Stimulated activated CD8-positive, alpha-beta memory T cell treated with anti-CD3 and anti-CD28 coated beads, Interleukin-12 subunit alpha, Interleukin-12 subunit beta, amount 100 ng/mL, for 1 hour (primary cell): ENCODE measurements around the gene ZNF219.
"Not testable (repeated sequence)": the region's sequence is repeated elsewhere in the genome, so short reads cannot be mapped to it uniquely, and the experiment has no call there.

ENCODE experiments used
- DNase-seq: peaks from one replicate; pipeline ENCODE4 v3.0.0-alpha.2; 2020; ENCODE audit warnings: low read depth

ZNF219 gene

GRCh38 chr14:21043387-21043973, 55.0 kb downstream of the ZNF219 start:
- DNase-seq: no peak

GRCh38 chr14:21042918-21043317, 55.5 kb downstream of the ZNF219 start:
- DNase-seq: no peak

- DNase-seq: no peak
These were observed 56.6 kb downstream of the ZNF219 start, which contains the start of gene RNASE7 for GRCh38 chr14:21041676-21042433. RNASE7 (plus strand) TSS chr14:21042362; CDS start chr14:21042993, 631 bp downstream.

GRCh38 chr14:21040941-21041340, 57.5 kb downstream of the ZNF219 start:
- DNase-seq: not testable (repeated sequence)

- DNase-seq: no peak
These were observed 58.0 kb downstream of the ZNF219 start for GRCh38 chr14:21040370-21040925.
